A673 (cell line): ENCODE results near the gene JARID2. TPM values are rescaled to one million over a fixed set of nuclear protein-coding genes. Genes with fewer than 3 reads are reported as not detected.

Experiments used
- BruUV-seq: library from RNA; stranded (reverse); fragments of 400-500 nt; replicated peaks from 2 replicates; lab custom pipeline; 2021; lab: Mats Ljungman, UMichigan
- CTCF ChIA-PET: fragments of 300-600 bp; sonication (Branson Sonifier 250); formaldehyde crosslinking; loops from one replicate; lab custom pipeline; 2022; ENCODE audit warnings: antibody characterized with exemption; lab: Charles Lee
- POLR2A ChIA-PET: fragments of 300-600 bp; sonication (Branson Sonifier 250); formaldehyde crosslinking; loops from one replicate; lab custom pipeline; 2022; ENCODE audit warnings: antibody characterized with exemption; ENCODE audit not compliant: low non-redundant PET; lab: Charles Lee
- DNase-seq: peaks from one replicate; pipeline ENCODE4 v3.0.0-alpha.2; 2015; ENCODE audit warnings: low spot score
- H3K27ac ChIP-seq: fragments of 200-600 bp; sonication (generic); 2 replicates; pipeline ENCODE4 v1.5.1; 2016; ENCODE audit warnings: mixed run types, low read depth, mild to moderate bottlenecking, mixed read lengths, antibody characterized with exemption, low read length; ENCODE audit not compliant: poor library complexity, severe bottlenecking
- H3K27me3 ChIP-seq: fragments of 200-600 bp; sonication (generic); replicated peaks from 2 replicates; pipeline ENCODE4 v1.6.1; 2017; ENCODE audit warnings: mixed run types, low read depth, mild to moderate bottlenecking, mixed read lengths, antibody characterized with exemption, low read length; ENCODE audit not compliant: insufficient read depth, poor library complexity
- H3K36me3 ChIP-seq: fragments of 200-600 bp; sonication (generic); 2 replicates; pipeline ENCODE4 v1.6.1; 2016; ENCODE audit warnings: mixed run types, mild to moderate bottlenecking, mixed read lengths, antibody characterized with exemption, low read length; ENCODE audit not compliant: insufficient read depth, poor library complexity, severe bottlenecking
- H3K4me1 ChIP-seq: fragments of 200-600 bp; sonication (generic); 2 replicates; pipeline ENCODE4 v1.6.1; 2017; ENCODE audit warnings: mixed run types, mild to moderate bottlenecking, mixed read lengths, antibody characterized with exemption, low read length; ENCODE audit not compliant: insufficient read depth, poor library complexity, severe bottlenecking
- H3K4me3 ChIP-seq: fragments of 200-600 bp; sonication (generic); 2 replicates; pipeline ENCODE4 v1.5.1; 2016; ENCODE audit warnings: low read depth, mixed run types, mild to moderate bottlenecking, mixed read lengths, low read length; ENCODE audit not compliant: poor library complexity, severe bottlenecking
- H3K9me3 ChIP-seq: fragments of 200-600 bp; sonication (generic); 2 replicates; pipeline ENCODE4 v1.6.1; 2016; ENCODE audit warnings: mixed run types, low read depth, mild to moderate bottlenecking, mixed read lengths, antibody characterized with exemption, low read length; ENCODE audit not compliant: poor library complexity, severe bottlenecking
- EZH2 ChIP-seq: fragments of 200-600 bp; sonication (generic); IDR thresholded peaks from 2 replicates; pipeline ENCODE4 v1.6.1; 2017; ENCODE audit warnings: borderline replicate concordance, low read depth, mild to moderate bottlenecking, mixed read lengths, antibody characterized with exemption, low read length; ENCODE audit not compliant: poor library complexity, severe bottlenecking
- intact Hi-C: fragments of 100-400 bp; cut with micrococcal nuclease; formaldehyde crosslinking; loops from one replicate; pipeline ENCODE4 v1.10.0; 2022; ENCODE audit not compliant: unreplicated experiment
- total RNA-seq: library from RNA; stranded (reverse); gene quantifications from 2 replicates; pipeline ENCODE4 v1.2.3, GENCODE V29; 2021
- TF ChIP-seq, protein P1 (sequence below): fragments of 300-800, 200-600 bp; sonication (generic); conservative IDR thresholded peaks from 2 replicates; pipeline ENCODE4 v1.5.1; 2017; ENCODE audit warnings: low read depth, mild to moderate bottlenecking, antibody characterized with exemption, low read length, moderate library complexity, mixed read lengths

JARID2 gene
- total RNA-seq, 1 experiment from 2014 or later, result 29.4 TPM

DNA sequence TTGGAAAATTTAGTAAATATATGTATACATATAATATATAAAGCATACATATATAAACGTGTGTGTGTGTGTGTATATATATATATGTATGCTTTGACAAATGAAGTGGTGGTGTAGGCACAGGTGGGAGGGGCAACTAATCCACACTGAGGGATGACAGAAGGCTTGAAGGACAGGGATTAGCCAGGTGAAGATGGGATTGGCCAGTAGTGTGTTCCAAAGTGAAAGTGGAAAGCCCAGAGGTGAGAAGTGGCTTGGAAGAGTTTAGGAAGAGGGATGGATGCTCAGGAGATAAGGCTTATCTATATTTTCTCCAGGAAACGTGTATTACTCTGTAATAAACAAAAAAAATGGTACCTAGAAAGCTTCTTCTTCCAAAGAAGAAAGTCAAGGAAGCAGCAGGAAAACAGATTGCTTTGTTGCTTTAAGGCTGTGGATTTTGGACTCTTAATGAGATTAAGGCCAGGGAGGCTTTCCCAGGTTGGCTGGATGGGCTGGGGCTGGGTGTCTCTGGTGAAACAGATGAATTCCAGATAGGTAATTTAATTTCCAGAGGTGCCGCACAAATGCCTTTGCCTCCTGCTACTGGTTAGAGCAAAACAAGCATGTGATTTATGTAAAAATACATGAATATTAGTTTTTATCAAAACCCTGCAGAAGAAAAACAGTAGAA is 63.9 kb downstream of the JARID2 start:
- no peak for DNase-seq
- H3K27me3 ChIP-seq, result no peaks in the 10 kb centered on the region
- no peaks in the 10 kb centered on the region for H3K9me3 ChIP-seq
- no peak overlapping the region for H3K4me3 ChIP-seq
- CTCF ChIA-PET, result no interaction called here
- H3K36me3 ChIP-seq, result no peaks in the 10 kb centered on the region
- TF ChIP-seq EZH2, result no peak
- TF ChIP-seq, protein P1, sequence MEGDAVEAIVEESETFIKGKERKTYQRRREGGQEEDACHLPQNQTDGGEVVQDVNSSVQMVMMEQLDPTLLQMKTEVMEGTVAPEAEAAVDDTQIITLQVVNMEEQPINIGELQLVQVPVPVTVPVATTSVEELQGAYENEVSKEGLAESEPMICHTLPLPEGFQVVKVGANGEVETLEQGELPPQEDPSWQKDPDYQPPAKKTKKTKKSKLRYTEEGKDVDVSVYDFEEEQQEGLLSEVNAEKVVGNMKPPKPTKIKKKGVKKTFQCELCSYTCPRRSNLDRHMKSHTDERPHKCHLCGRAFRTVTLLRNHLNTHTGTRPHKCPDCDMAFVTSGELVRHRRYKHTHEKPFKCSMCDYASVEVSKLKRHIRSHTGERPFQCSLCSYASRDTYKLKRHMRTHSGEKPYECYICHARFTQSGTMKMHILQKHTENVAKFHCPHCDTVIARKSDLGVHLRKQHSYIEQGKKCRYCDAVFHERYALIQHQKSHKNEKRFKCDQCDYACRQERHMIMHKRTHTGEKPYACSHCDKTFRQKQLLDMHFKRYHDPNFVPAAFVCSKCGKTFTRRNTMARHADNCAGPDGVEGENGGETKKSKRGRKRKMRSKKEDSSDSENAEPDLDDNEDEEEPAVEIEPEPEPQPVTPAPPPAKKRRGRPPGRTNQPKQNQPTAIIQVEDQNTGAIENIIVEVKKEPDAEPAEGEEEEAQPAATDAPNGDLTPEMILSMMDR, result no peak
- POLR2A ChIA-PET, result no interaction called here
- intact Hi-C loops, result loop anchor here (5.0 kb wide), 1 partner anchor 42 kb away; no protein-coding TSS in a partner anchor
- BruUV-seq, result no TSS peak
- no peak overlapping the region for H3K27ac ChIP-seq
- peaks cover 76% of the 10 kb centered on the region for H3K4me1 ChIP-seq

DNA sequence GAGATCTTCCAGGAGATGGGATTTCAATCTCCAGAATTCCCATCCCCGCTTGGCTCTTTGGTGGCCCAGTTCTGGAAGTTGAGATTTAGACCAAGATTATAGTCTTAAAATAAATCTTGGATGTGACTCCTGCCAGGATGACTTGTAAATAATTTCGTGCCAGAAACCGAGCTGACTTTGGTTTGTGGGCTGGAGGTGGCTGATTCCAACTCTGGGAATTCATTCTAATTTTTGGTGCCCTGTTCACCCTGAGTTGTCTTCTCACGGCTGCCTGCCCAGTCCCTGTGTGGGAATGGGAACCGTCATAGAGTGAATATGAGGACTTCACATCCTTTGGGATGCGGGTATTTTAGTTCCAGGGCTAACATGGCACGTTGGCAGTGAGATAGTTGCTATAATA is 64.8 kb downstream of the JARID2 start:
- H3K36me3 ChIP-seq, result no peaks in the 10 kb centered on the region
- peaks cover 68% of the 10 kb centered on the region for H3K4me1 ChIP-seq
- no TSS peak for BruUV-seq
- H3K27ac ChIP-seq, result no peak overlapping the region
- H3K9me3 ChIP-seq, result no peaks in the 10 kb centered on the region
- no peak for DNase-seq
- ChIA-PET POLR2A (no interaction called here), CTCF (no interaction called here)
- no peak overlapping the region for H3K4me3 ChIP-seq
- H3K27me3 ChIP-seq, result no peaks in the 10 kb centered on the region
- TF ChIP-seq EZH2, result no peak
- TF ChIP-seq, protein P1, result no peak
- intact Hi-C loops, result no loop called here

DNA sequence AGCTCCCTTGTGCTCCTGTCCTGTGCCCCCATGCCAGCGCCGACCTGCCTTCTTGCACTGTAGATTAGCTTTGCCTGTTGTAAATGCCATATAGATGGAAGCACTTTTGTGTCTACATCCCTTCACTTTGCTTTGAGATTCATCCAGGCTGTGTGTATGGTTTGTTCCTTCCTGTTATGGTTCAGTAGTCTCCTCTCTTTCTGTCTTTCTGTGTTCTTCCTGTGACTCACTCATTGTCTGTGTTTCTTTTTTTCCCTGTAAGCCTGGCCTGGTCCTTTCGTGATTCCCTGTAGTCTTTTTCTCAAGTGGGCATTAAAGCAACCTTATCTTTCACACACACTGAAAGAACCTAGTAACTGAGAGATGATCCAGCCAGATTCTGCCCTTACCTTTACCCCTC is 66.6 kb downstream of the JARID2 start:
- peak; percentile 51 for DNase-seq
- TF ChIP-seq, protein P1, result no peak
- TF ChIP-seq EZH2, result no peak
- ChIA-PET CTCF (no interaction called here), POLR2A (no interaction called here)
- no peaks in the 10 kb centered on the region for H3K27me3 ChIP-seq
- no peak overlapping the region for H3K27ac ChIP-seq
- no TSS peak for BruUV-seq
- no peak overlapping the region for H3K4me3 ChIP-seq
- no peaks in the 10 kb centered on the region for H3K36me3 ChIP-seq
- intact Hi-C loops, result no loop called here
- H3K4me1 ChIP-seq, result peaks cover 57% of the 10 kb centered on the region
- H3K9me3 ChIP-seq, result no peaks in the 10 kb centered on the region
